Aorta (tissue), 4 donors: ENCODE results near the gene IGSF9. TPM values are rescaled to one million over a fixed set of nuclear protein-coding genes. Genes with fewer than 3 reads are reported as not detected.

Experiments used
- microRNA-seq, 2 donors: library from miRNA; unstranded; fragments of <30 nt; microRNA quantifications; one replicate each; pipeline ENCODE4 v1.2.0, GENCODE V29; 2020
- polyA plus RNA-seq, 2 donors: library from polyadenylated mRNA; stranded (reverse); fragments of 200-250 nt; gene quantifications; one replicate each; pipeline ENCODE4 v1.2.3, GENCODE V29; 2013
- total RNA-seq, 2 donors: library from RNA; stranded (reverse); fragmentation: NEBNext Ultra II Directional; extraction: Animal tissue kit (Norgen Biotek cat#: 25700); gene quantifications; one replicate each; pipeline ENCODE4 v1.2.1, GENCODE V29; 2021
- donor health status: healthy with polysubstance abuse.
- donor health status: Bipolar disorder and iron deficiency.
- donor health status: DM: no; HTN: no; CAD: no.
- donor health status: DM: yes; HTN: yes; CAD: no.

IGSF9 gene
- total and polyA plus RNA-seq, 4 donors, result 0.05 to 1.0 (median 0.30) TPM; not detected in 1

Small RNAs within 50 kb of the gene (microRNA-seq; reads per million reads assigned to microRNA genes)
- gene MIR4259, result 0 reads per million in 2 donors

Other genes with a start within 250 kb of the IGSF9 start
- gene CRP, start 231.0 kb downstream of the IGSF9 start, total RNA-seq, result under 1 TPM in 1 of 2 donors, not detected in 1; 0.32 TPM
- gene CRP, start 231.0 kb downstream of the IGSF9 start, polyA plus RNA-seq, result 1 to 10 TPM in 1 of 2 donors, under 1 TPM in 1; 0.05 to 1.1 TPM
- 10 to 100 TPM; 47.1 to 47.7 TPM for gene DUSP23, start 164.7 kb downstream of the IGSF9 start, total RNA-seq
- gene DUSP23, start 164.7 kb downstream of the IGSF9 start, polyA plus RNA-seq, result 10 to 100 TPM; 48.8 to 53.6 TPM
- gene FCRL6, start 143.3 kb downstream of the IGSF9 start, total RNA-seq, result 1 to 10 TPM in 1 of 2 donors, under 1 TPM in 1; 0.45 to 1.7 TPM
- gene FCRL6, start 143.3 kb downstream of the IGSF9 start, polyA plus RNA-seq, result under 1 TPM in 1 of 2 donors, not detected in 1; 0.88 TPM
- 10 to 100 TPM in 1 of 2 donors, 1 to 10 TPM in 1; 8.0 to 12.8 TPM for gene SLAMF8, start 118.7 kb downstream of the IGSF9 start, total RNA-seq
- gene SLAMF8, start 118.7 kb downstream of the IGSF9 start, polyA plus RNA-seq, result 1 to 10 TPM; 1.3 to 3.9 TPM
- gene VSIG8, start 83.0 kb downstream of the IGSF9 start, total RNA-seq, result under 1 TPM in 1 of 2 donors, not detected in 1; 0.21 TPM
- gene VSIG8, start 83.0 kb downstream of the IGSF9 start, polyA plus RNA-seq, result under 1 TPM in 1 of 2 donors, not detected in 1; 0.56 TPM
- 1 to 10 TPM; 2.5 to 2.7 TPM for gene CFAP45, start 45.4 kb downstream of the IGSF9 start, total RNA-seq
- 1 to 10 TPM in 1 of 2 donors, not detected in 1; 2.7 TPM for gene CFAP45, start 45.4 kb downstream of the IGSF9 start, polyA plus RNA-seq
- 100 to 1,000 TPM; 316 to 350 TPM for gene TAGLN2, start 20.1 kb downstream of the IGSF9 start, total RNA-seq
- gene TAGLN2, start 20.1 kb downstream of the IGSF9 start, polyA plus RNA-seq, result 100 to 1,000 TPM; 349 to 383 TPM
- not detected for gene SLAMF9, start 8.6 kb upstream of the IGSF9 start, total RNA-seq
- gene SLAMF9, start 8.6 kb upstream of the IGSF9 start, polyA plus RNA-seq, result not detected
- gene PIGM, start 86.4 kb upstream of the IGSF9 start, total RNA-seq, result 1 to 10 TPM; 5.3 to 6.7 TPM
- gene PIGM, start 86.4 kb upstream of the IGSF9 start, polyA plus RNA-seq, result 1 to 10 TPM; 1.3 to 3.6 TPM
- under 1 TPM; 0.10 to 0.24 TPM for gene KCNJ10, start 124.5 kb upstream of the IGSF9 start, total RNA-seq
- under 1 TPM in 1 of 2 donors, not detected in 1; 0.63 TPM for gene KCNJ10, start 124.5 kb upstream of the IGSF9 start, polyA plus RNA-seq
- not detected for gene KCNJ9, start 135.9 kb upstream of the IGSF9 start, total RNA-seq
- gene KCNJ9, start 135.9 kb upstream of the IGSF9 start, polyA plus RNA-seq, result not detected
- gene IGSF8, start 153.0 kb upstream of the IGSF9 start, total RNA-seq, result 10 to 100 TPM; 29.5 to 33.5 TPM
- gene IGSF8, start 153.0 kb upstream of the IGSF9 start, polyA plus RNA-seq, result 10 to 100 TPM; 10.5 to 48.0 TPM
- 10 to 100 TPM; 24.8 to 27.7 TPM for gene ATP1A2, start 170.1 kb upstream of the IGSF9 start, total RNA-seq
- 10 to 100 TPM; 15.3 to 26.9 TPM for gene ATP1A2, start 170.1 kb upstream of the IGSF9 start, polyA plus RNA-seq
- under 1 TPM in 1 of 2 donors, not detected in 1; 0.19 TPM for gene ATP1A4, start 206.0 kb upstream of the IGSF9 start, total RNA-seq
- gene ATP1A4, start 206.0 kb upstream of the IGSF9 start, polyA plus RNA-seq, result under 1 TPM in 1 of 2 donors, not detected in 1; 0.36 TPM
- gene CASQ1, start 245.0 kb upstream of the IGSF9 start, total RNA-seq, result 1 to 10 TPM; 1.6 to 4.4 TPM
- 10 to 100 TPM in 1 of 2 donors, 1 to 10 TPM in 1; 3.5 to 15.2 TPM for gene CASQ1, start 245.0 kb upstream of the IGSF9 start, polyA plus RNA-seq